Glomerular visceral epithelial cell (primary cell): Measurements from ENCODE around the gene SLC26A1.

Experiments
- DNase-seq: peaks from one replicate; pipeline ENCODE4 v3.0.0-alpha.2; 2016; ENCODE audit errors: extremely low spot score

SLC26A1 gene

DNA sequence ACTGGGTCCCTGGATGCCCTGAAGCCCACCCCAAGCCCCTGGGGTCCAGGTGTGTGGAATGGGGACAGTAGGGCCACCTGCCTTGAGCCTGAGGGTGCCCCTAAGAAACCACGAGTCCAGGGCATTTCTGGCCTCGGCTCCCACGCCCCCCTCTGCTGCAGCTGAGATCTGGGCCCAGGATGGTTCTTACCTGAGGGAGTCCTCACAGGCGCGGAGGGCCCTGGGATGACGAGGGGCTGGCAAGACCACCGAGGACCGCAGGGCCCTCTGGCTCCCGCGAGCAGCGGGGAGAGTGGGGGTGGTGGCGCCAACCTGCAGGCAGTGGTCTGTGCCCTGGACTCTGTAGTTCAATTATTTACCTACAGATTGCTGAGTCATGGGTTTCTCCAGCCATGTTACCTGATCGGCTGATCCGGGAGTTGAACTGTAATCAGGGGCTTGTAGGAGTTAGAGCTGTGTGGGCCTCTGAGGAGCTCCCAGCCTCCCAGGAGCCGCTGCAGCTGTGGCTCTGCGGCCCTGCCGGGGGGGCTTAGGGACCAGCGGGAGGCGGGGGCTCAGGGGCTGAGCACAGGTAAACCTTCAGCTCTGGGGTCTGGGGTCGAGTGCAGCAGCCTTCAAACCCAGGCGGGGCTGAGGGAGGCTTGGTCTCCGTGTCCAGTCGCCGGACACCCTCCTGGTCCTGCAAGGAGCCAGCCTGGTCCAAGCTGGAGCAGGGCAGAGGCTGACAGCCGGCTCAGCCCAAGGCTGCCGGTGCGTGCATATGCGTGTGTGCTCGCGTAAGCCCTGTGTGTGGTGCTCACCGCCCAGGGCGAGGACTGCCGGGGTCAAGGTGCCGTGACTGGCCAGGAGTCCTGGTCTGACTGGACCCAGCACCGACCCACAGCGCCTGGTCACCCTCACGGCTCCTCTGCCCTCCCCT lies at the start of gene SLC26A1:
Gene SLC26A1 (minus strand): TSS at position 294 of the 919 bp plus-strand sequence. CDS start 1,701 bp downstream, outside the sequence.
- DNase-seq: peak; percentile 63

- DNase-seq: no peak
These were observed 49.3 kb upstream of the SLC26A1 start for GRCh38 chr4:1042352-1043055.

DNA sequence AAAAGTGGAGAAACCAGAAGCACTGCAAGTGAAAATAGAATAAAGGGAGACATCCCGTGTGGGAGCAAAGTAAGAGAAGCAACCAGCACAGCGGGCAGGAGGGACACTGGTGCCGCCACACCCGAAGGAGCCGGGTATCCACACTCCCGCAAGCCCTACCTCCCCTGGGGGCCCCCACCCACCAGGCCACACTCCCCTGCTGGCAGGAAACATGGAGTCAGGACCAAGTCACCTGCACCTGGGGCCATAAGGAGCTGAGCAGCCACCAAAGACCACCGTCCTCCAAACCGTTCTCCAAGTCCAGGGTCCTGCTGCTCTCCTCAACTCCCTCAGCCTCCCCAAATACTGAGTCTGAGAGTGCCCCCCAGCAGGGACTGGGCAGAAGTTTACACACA lies 48.7 kb upstream of the SLC26A1 start:
- DNase-seq: no peak

- DNase-seq: peak; percentile 75
These were observed 48.1 kb upstream of the SLC26A1 start for GRCh38 chr4:1041147-1041935.

GRCh38 chr4:1040344-1041146 lies 47.3 kb upstream of the SLC26A1 start:
- DNase-seq: no peak

DNA sequence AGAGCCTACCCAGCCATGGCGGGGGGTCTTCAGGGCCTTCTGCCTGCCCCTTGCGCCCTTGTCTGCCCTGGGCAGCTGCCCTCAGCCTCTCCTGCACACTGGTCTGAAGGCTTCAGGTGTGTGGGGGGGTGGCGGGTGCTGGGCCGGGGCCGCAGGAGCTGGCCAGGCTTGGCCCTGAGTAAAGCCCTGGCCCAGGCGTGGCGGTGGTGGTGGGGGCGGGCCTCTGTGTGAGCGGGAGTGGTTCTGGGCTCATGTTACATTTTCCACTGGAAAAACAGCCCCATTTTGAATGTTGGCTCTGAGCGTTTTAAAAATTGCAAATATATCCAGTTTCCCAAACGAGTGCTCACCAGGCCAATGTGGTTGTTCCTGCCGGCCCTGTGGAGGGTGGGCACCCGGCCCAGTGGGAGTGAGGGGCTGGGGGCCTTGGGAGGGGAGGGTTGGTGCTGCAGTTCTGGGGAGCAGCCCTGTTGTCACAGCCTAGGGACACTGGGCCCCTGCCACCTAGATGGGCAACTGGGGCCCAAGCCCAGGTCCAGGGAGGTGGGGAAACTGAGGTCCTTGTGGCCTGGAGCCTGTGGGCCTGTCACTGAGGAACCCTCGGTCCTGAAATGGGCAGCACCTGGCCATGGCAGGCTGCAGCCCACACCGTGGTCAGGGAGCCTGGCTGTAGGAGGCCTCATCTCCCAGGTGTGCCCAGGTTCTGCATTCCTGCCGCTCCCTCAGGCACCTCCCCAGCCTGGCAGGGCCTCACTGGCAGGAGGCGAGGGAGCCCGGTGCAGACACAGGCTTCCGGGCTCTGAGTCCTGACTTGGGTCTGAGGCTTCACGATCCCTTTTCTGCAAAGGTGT lies 46.5 kb upstream of the SLC26A1 start:
- DNase-seq: no peak

DNA sequence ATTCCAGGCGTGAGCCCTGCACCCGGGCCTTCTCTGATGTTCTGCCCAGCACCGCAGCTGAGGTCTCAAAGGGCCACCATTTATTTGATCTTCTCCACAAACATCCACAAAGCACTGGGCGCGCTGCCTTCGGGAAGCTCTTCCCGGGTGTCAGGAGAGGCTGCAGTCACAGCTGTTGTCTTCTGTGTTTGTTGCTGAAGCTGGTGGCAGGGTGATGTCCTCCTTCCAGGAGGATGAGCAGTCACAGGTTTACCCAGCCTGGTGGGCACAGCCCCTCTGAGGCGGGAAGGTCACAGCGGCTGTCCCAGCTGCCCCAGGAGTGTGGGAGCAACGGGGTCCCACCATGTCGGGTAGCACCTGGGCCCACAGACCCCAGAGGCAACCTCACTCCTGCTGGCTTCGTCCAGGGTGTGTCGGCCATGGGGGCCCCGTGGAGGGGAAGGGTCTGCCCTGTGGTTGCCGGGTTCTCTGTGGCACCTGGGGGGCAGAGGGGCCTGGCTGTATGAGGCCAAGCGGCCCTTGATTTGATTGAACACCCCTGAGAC lies 45.8 kb upstream of the SLC26A1 start:
- no peak for DNase-seq

DNA sequence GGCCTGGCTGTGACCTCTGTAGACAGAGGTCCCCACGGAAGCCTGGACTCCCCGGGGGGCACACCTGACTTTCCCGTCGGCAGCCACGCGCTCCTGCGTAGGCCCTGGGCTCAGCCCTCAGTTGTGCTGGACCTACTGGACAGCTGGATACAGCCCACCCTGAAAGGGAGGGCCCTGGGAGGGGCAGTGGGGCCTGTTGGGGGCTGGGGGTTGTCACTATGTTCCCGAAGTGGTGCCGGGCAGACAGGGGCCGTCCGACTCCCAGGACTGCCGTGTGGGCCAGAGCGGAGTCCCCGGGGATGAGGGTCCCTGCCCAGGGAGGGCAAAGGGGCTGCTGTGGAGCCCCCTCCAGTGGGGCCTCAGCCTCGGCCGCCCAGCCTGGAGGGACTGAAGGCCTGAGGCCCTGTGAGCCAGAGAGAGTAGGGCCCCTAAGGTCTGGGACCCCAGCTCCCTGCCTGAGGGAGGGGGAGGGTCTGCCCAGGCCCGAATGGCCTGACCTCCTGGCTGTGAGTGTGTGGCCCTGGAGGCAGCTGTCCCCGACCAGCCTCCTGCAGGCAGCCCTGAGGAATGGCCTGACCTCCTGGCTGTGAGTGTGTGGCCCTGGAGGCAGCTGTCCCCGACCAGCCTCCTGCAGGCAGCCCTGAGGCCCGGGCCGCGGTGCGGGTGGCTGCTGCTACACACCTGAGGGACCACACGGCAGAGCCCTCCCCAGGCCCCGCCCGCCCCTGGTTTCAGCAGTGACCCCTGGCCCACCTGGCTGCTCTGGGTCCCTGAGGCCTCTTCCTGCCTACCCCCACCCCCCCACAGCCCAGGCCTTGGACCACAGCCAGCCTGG lies 44.0 kb upstream of the SLC26A1 start:
- DNase-seq: no peak

DNA sequence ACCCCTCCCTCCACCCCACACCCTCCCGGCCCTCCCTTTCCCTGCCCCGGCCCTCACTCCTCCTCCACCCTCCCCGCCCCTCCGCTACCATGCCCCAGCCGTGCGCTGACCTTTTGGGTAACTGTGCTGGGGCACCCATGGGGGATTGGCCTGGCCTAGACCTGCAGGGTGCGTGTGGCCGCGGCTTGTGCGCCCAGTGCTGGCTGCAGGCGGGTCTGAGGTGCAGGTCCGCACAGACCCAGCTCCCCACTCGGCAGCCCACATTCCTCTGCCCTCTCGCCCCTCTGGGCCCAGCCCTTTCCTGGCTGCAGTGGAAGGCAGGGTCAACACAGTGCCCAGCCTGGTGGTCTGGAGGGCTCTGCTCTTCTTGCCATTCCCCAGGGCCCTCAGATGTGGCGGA lies 42.9 kb upstream of the SLC26A1 start:
- DNase-seq: no peak

- DNase-seq: no peak
These were observed 42.3 kb upstream of the SLC26A1 start for GRCh38 chr4:1035510-1035909.

DNA sequence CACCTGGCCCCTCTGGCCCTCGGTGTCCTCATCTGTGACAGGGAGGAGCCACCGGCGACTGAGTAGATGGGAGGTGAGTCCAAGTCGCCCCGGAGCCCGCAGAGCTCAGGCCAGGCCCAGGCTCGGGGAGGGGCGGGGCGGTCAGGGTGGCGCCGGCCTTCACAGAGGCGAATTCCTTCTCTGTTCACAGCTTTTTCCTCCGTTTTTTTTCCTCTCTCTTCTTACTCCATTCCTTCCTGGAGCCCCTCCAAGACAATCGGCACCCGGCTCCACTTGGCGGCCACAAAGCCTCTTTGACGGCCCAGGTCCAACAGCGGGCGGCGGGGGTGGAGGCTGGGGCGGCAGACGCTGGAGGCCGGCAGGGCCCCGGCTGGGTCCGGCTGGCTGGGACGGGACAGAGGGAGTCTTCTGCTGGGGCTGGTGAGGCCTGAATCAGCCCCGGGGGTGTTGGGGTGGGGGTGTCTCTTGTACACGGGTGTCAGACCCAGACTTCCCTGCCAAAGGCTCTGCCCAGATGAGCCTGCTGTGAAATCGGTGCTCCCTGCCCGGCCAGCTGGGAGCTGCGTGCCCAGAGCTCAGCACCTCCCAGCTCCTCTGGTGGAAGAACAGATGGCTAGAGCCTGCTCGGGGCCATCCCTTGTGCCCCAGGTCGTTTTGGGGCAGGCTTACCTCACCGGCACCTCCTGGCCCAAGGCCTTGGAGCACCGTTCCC lies 40.8 kb upstream of the SLC26A1 start:
- DNase-seq: no peak

DNA sequence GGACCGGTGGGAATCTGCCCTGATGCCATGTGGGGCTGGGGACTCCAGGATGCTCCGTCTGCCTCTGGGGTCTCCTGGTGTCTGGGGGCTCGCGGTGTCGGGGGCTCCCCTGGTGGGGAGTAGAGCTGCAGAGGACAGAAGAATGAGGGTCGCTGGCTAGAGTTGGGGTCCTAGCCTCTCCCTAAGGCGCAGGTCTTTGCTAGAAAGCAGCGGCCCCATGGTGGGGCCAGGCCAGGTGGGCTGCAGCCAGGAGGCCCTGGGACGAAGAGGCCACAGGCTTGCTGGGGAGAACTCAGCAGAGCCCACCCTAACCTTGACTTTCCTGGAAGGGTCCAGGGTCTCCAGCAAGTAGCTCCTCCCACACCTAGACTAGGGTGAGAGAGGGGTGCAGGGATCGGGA lies 39.7 kb upstream of the SLC26A1 start:
- DNase-seq: no peak

DNA sequence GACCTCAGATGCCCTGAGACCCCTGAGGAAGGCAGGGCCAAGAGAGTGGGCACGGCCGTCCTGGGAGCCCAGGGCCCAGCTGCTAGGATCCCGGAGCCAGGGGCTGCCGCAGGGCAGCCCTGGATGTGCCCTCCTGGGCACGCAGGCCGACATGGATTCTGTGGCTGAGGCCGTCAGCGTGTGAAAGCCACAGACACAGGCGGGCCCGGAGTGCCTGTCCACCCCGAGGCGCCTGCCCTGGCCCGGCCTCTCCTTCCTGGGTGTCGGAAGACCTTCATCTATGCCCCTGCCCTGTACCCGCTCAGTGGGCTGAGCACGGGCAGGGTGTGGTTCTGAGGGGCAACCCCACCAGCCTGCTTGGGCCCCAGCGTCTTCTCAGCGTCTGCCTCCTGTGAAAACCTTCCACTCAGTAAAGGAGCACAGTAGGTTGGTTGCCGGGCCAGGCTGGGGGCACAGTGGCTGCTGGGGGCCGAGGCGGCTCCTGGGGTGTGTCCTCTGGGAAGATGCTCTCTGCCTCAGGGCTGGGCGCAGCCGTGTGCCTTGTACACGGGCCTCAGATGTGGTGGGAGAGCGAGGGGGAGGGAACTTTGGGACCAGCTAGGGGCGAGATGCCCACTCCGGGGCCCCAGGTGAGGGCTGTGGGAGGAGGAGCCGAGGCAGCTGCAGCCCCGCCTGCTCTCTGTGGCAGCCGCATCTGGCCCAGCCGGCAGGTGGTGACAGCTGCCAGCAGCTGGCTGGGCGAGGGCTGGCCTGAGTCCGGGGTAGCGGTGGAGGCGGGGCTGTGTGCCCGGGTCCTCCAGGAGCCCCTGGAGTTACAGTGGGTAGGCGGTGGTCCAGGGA lies 39.0 kb upstream of the SLC26A1 start:
- no peak for DNase-seq

DNA sequence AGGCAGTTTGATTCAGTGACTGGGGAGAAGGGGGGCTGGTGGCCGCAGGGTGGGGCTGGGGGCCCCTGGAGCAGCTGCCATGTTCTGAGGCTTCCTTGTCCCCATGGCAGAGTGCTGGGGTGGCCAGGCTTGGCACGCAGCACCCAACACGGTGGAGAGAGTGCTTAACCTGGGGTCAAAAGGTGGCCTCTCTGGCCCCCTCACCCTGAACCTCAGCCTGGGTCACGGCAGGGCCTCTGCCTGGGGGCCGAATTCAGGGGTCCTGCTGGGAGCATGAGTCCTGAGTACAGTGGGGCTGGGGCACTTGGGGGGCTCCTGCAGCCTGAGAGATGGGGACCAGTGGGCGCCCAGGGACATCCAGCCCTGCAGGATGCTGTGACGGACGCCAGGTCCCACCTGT lies 38.1 kb upstream of the SLC26A1 start:
- DNase-seq: no peak

GRCh38 chr4:1030559-1030958 lies 37.4 kb upstream of the SLC26A1 start:
- no peak for DNase-seq

DNA sequence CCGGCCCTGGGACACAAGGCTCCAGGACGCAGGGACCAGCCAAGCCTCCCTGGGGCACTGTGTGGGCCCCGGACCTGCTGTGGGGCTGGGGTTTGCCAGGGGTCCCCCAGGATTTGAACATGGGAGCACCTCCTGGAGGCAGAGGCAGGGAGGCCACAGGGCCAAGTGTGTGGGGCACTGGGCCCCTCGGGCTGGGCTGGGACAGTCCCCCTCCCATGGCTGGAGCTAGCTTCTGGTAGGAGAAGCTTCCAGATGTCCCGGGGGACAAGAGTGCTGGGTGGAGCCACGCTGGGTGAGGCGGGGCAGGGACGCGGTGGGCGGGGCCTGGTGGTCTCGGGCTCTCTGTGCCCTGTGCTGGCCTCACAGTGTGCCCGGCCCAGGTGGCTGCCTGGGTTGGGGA lies 36.8 kb upstream of the SLC26A1 start:
- no peak for DNase-seq

GRCh38 chr4:1029529-1029928 lies 36.3 kb upstream of the SLC26A1 start:
- DNase-seq: no peak
